ENCODE data around the gene VAC14.
"Not testable (repeated sequence)": the region's sequence is repeated elsewhere in the genome, so short reads cannot be mapped to it uniquely, and the experiment has no call there.

Gene VAC14

DNA sequence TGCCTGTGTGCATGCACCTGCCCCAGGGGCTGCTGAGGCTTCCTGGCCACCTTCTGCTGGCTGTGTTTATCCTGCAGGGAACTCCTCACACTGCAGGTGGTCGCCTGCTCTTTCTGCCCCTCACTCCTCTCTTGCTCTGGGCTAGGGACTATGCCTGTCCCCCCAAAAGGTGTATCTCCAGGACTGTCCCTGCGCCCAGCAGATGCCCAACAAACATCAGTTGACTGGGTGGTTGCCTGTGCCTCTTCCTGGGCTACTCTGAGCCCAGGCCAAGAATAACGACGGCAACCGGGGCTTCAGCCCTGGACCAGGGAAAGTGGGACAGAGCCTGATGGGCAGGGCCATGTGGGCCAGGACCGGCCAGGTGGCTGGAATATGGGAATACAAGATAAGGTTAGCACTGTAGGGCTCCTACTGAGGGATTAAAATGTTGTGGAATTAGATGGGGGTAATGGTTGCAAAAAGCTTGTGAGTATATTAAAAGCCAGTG lies 55.4 kb downstream of the VAC14 start:
- peaks cover 4% of the 10 kb centered on the region for H3K4me1 ChIP-seq
- DNase-seq = no peak
- peaks cover 18% of the 10 kb centered on the region for H3K36me3 ChIP-seq

DNA sequence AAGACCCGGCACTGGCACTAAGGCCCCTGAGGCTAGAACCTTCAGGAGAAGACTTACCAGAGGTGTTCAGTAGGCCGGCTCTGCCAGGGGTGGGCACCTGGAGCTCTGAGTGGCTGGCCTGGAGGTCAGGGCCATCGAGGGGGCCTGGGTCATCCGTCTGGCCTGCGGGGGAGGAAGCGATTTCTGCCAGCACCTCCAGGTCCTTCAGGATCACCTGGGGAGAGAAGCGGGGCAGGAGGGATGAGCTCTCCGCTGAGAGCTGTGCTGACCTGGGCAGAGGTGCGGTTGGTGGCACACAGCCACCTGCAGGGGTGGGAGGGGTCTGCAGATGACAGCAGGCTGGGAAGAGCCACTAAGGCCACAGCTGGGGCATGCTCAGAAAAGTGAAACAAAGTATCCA lies 56.6 kb downstream of the VAC14 start:
- Histone ChIP-seq H3K4me1 (no peaks in the 10 kb centered on the region), H3K4me3 (ENCODE audit: low read depth, low read length) (no peak overlapping the region), H3K27me3 (no peaks in the 10 kb centered on the region), H3K36me3 (peaks cover 18% of the 10 kb centered on the region), H3K9me3 (no peaks in the 10 kb centered on the region)
- TF ChIP-seq, protein P1, sequence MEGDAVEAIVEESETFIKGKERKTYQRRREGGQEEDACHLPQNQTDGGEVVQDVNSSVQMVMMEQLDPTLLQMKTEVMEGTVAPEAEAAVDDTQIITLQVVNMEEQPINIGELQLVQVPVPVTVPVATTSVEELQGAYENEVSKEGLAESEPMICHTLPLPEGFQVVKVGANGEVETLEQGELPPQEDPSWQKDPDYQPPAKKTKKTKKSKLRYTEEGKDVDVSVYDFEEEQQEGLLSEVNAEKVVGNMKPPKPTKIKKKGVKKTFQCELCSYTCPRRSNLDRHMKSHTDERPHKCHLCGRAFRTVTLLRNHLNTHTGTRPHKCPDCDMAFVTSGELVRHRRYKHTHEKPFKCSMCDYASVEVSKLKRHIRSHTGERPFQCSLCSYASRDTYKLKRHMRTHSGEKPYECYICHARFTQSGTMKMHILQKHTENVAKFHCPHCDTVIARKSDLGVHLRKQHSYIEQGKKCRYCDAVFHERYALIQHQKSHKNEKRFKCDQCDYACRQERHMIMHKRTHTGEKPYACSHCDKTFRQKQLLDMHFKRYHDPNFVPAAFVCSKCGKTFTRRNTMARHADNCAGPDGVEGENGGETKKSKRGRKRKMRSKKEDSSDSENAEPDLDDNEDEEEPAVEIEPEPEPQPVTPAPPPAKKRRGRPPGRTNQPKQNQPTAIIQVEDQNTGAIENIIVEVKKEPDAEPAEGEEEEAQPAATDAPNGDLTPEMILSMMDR (IDR thresholded peaks at IDR 0.05; ENCODE audit: low read depth, low read length) = no peak
- no peak for DNase-seq

More for the DNA sequence above, 55.4 kb downstream of the VAC14 start:
- TF ChIP-seq, protein P1 (IDR thresholded peaks at IDR 0.05; ENCODE audit: low read depth, low read length) = no peak
- Histone ChIP-seq H3K4me3 (ENCODE audit: low read depth, low read length) (no peak overlapping the region), H3K27me3 (no peaks in the 10 kb centered on the region), H3K9me3 (no peaks in the 10 kb centered on the region)

DNA sequence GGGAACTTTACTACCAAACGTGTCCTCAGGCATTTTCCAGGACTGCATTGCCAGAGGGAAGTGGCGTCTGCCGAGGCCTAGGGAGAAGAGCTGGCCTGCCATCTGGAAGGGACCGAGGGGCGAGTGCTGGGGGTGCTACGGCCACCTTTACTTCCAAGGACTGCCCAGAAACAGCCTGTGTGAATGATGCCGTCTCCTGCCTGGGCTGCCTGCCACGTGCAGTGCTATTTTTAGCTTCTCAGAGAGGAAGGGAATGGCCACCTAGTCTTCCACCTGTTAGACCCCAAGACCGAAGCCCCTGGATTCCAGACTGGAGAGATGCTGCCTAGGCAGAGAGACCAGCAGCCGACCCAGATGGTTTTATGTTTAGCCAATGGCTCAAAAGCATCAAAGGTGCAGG lies 57.2 kb downstream of the VAC14 start:
- H3K4me3 ChIP-seq (ENCODE audit: low read depth, low read length) = no peak overlapping the region
- H3K36me3 ChIP-seq = peaks cover 18% of the 10 kb centered on the region
- no peaks in the 10 kb centered on the region for H3K4me1 ChIP-seq
- no peak for DNase-seq
- no peaks in the 10 kb centered on the region for H3K27me3 ChIP-seq
- H3K9me3 ChIP-seq = no peaks in the 10 kb centered on the region
- TF ChIP-seq, protein P1 (IDR thresholded peaks at IDR 0.05; ENCODE audit: low read depth, low read length) = no peak

DNA sequence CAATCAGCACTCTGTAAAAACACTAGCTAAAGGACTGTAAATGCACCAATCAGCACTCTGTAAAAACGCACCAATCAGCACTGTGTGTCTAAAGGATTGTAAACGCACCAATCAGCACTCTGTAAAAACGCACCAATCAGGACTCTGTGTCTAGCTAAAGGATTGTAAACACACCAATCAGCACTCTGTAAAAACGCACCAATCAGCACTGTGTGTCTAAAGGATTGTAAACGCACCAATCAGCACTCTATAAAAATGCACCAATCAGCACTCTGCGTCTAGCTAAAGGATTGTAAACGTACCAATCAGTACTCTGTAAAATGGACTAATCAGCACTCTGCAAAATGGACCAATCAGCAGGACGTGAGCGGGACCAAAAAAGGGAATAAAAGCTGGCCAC lies 58.0 kb downstream of the VAC14 start:
- not testable (repeated sequence) for H3K4me3 ChIP-seq (ENCODE audit: low read depth, low read length); DNase-seq
- peaks cover 18% of the 10 kb centered on the region for H3K36me3 ChIP-seq

DNA sequence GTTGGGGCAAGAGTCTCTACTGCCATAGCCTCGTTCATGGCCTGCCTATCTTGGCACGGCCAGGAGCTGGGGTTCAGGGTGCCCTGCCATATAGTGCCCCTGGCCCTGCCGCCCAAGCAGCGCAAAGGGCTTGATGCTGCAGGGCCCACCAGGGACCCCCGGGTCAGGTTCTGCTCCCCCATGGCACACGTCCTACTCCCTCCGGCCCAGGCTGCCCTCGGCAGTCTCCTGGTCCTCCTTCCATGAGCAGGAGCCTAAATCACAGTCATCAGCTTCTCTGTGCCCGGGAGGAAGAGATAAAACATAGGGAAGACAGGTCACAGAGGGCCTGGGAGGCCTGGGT lies 59.2 kb downstream of the VAC14 start:
- TF ChIP-seq, protein P1 (IDR thresholded peaks at IDR 0.05; ENCODE audit: low read depth, low read length) = no peak
- Histone ChIP-seq H3K36me3 (peaks cover 18% of the 10 kb centered on the region), H3K4me3 (ENCODE audit: low read depth, low read length) (no peak overlapping the region), H3K27me3 (no peaks in the 10 kb centered on the region), H3K9me3 (no peaks in the 10 kb centered on the region), H3K4me1 (peaks cover 14% of the 10 kb centered on the region)
- no peak for DNase-seq

More for the DNA sequence above, 58.0 kb downstream of the VAC14 start:
- not testable (repeated sequence) for H3K27me3 ChIP-seq, H3K4me1 ChIP-seq, H3K9me3 ChIP-seq

DNA sequence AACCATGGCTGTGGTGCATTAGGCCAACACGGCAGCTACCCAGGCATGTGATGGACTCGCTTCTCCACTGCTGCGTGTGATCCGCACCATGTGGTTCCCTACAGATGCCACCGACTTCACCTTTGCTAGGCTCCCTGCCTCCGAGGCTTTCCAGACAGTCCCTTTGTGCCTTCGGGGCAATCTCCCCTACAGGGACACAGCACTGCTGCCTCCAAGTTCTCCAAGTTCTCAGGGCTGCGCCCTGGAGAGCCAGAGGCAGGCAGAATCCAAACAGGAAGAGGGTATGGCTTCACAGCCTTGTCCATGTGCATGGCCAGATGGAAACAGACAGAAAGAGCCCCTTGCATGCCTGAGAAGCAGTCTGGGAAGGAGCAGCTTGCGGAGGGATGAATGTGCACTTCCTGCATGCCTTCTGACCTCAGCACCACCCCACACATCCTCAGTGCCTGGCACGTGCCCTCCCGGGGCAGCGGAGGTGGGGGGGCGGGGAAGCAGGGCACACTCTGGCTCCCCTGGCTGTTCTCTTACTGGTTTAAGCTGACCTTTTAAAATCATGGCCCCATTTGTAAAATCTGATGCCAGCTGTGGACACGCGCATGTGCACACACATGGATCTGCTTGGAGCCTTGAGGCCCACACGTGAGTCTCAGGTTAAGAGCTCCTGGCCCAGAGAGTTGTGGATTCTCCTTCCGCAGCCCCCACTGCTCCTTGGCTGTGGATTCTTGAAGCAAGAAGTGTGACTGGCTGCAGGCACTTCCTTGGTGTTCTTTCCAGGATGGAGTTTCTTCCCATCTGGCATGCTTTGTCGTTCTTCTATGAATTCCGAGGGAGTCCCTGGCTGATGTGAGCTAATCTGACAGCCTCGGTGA lies 59.8 kb downstream of the VAC14 start:
- Histone ChIP-seq H3K4me1 (peaks cover 14% of the 10 kb centered on the region), H3K9me3 (no peaks in the 10 kb centered on the region), H3K4me3 (ENCODE audit: low read depth, low read length) (no peak overlapping the region), H3K36me3 (peaks cover 18% of the 10 kb centered on the region), H3K27me3 (no peaks in the 10 kb centered on the region)
- TF ChIP-seq, protein P1 (IDR thresholded peaks at IDR 0.05; ENCODE audit: low read depth, low read length) = no peak
- no peak for DNase-seq

Measured in BE2C (cell line).